Right ventricle myocardium inferior (tissue), 1 donor: ENCODE measurements around the gene ZFP91. TPM values are rescaled to one million over a fixed set of nuclear protein-coding genes. Genes with fewer than 3 reads are reported as not detected.

Experiments
- ATAC-seq: fragments of 200-7000 bp; cut with Tn5 transposase; one replicate; pipeline ENCODE4 v1.9.1; 2020; ENCODE audit warnings: mild to moderate bottlenecking, moderate library complexity
- DNase-seq: peaks from one replicate; pipeline ENCODE4 v3.0.0; 2021; ENCODE audit errors: missing footprints
- intact Hi-C: fragments of 100-400 bp; cut with DNase I; formaldehyde crosslinking; loops from one replicate; pipeline ENCODE4 v1.11.0; 2022
- total RNA-seq: library from RNA; stranded (reverse); fragmentation: NEBNext Ultra II Directional; extraction: Animal tissue kit (Norgen Biotek cat#: 25700); gene quantifications from one replicate; pipeline ENCODE4 v1.2.1, GENCODE V29; 2021
- donor health status: DM: no; HTN: yes; CAD: no; lungs with severe emphysema.

The ZFP91 gene
- total RNA-seq, 1 donor from 2014 or later: 61.1 TPM

GRCh38 chr11:58579192-58580129 is 598 bp downstream of the ZFP91 start:
- ATAC-seq: peak; percentile 74
- intact Hi-C loops: loop anchor here (5.0 kb wide), 3 partner anchors 48 to 867 kb away; partner anchors contain the start of genes FAM111A, MED19 and TMX2

GRCh38 chr11:58580311-58580710 is 1.4 kb downstream of the ZFP91 start:
- DNase-seq (no peak), ATAC-seq (no peak)
- intact Hi-C loops: no loop called here

More at GRCh38 chr11:58579192-58580129, 598 bp downstream of the ZFP91 start:
- DNase-seq: peak; percentile 95

DNA sequence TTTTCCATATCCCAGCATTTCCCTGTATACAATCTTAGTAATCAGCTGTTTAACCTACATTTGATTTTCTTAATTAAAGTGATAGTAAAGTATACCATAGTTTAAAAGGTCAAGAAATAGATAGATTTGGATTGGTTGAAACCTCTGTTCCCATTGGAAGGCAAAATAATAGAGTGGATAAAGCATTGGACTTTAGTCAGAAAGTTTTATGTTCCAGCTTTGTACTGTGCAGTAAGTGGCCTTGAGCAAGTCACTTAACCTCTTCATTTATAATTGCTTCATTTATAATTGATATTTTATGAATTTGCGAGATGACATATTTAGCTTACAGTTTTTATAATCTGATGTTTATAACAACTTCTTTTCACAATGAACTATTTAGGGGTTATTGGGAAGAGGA is 3.6 kb downstream of the ZFP91 start:
- intact Hi-C loops: no loop called here
- DNase-seq (no peak), ATAC-seq (no peak)

DNA sequence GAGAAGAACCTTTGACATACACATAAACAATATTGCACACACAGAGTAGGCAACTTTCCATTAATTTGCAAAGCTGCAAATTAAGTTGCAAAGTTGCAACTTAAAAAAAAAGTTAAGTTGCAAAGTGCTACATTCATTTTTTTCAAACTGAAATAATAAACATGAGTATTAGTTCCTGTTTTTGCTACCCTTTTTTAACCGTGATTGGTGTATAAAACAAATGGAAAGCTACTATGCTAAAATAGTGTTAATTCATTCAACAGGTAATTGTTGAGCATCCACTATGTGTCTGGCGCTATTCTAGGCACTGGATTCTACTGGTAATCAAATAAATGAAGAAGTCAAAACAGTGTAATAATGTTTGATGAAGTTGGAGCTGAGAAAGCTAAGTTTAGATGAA is 8.1 kb downstream of the ZFP91 start:
- ATAC-seq: no peak
- no peak for DNase-seq
- intact Hi-C loops: no loop called here

DNA sequence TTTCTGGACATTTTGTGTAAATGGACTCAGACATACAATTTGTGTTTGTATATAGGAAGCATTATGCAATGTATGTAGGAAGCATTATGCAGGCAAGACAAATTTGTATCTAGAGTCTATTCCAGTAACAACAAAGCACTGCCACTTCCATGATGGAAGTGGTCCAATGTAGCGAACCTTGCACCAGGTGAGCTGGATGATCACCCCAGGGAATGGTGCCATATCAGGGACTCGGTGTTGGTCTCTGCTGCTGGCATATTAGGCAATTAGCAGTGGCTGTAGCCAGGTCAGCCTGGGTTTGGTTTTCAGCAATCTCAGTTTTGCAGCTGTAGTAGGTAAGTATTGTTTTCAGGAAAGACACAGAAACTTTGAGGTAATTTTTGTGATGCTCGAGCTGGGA is 12.8 kb downstream of the ZFP91 start:
- ATAC-seq: no peak
- intact Hi-C loops: no loop called here
- DNase-seq: no peak

GRCh38 chr11:58592760-58593472 is 14.1 kb downstream of the ZFP91 start:
- intact Hi-C loops: no loop called here
- no peak for DNase-seq
- ATAC-seq: peak; percentile 16

- ATAC-seq (no peak), DNase-seq (no peak)
- intact Hi-C loops: no loop called here
Measured at GRCh38 chr11:58594826-58595225, 16.0 kb downstream of the ZFP91 start.

GRCh38 chr11:58596621-58597020 is 17.8 kb downstream of the ZFP91 start:
- ATAC-seq (no peak), DNase-seq (no peak)
- intact Hi-C loops: no loop called here

DNA sequence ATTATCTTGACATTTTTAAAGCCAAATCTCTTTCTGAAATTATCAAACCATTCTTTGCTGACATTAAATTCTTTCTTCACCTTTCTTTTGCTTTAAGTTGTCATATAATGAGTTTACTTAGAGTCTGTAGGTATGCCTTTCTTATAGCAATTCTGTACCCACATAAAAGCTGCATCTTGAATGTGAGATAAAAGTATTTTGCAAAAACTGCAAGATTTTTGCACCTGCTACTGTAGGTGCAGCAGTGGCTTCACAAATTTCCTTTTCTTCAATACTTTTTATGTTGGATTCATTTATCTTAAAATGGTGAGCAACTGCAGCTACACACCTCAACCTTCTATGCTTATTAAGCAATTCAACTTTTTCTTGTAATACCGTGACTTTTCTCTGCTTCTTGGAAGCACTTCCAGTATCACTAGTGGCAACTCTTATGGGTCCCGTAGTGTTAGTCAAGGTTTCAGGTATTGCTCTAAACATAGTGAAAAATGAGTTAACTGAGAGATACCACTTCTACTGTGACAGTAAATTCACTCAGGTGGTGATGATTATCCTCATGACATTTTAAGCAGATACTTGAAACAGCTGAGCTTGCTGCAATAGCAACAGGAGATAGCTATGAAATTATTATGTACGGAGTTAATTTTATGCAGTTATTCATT is 18.8 kb downstream of the ZFP91 start:
- DNase-seq (no peak), ATAC-seq (no peak)
- intact Hi-C loops: no loop called here

GRCh38 chr11:58600510-58600909 is 21.6 kb downstream of the ZFP91 start:
- DNase-seq (no peak), ATAC-seq (no peak)
- intact Hi-C loops: no loop called here

GRCh38 chr11:58606930-58607714 is 28.3 kb downstream of the ZFP91 start:
- intact Hi-C loops: no loop called here
- DNase-seq (no peak), ATAC-seq (no peak)

- DNase-seq: no peak
- ATAC-seq: no peak
- intact Hi-C loops: no loop called here
Measured at GRCh38 chr11:58608331-58608730, 29.5 kb downstream of the ZFP91 start.

DNA sequence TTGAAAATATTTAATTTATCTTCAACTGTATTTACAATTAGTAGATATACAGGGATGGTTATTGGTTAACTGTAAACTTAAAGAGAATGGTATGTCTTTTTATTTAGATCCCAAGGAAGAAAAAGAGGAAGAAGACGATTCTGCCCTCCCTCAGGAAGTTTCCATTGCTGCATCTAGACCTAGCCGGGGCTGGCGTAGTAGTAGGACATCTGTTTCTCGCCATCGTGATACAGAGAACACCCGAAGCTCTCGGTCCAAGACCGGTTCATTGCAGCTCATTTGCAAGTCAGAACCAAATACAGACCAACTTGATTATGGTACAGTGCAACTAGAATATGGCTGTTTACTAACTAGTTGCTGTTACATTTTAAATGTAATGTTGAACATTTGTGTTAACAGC is 30.9 kb downstream of the ZFP91 start:
- intact Hi-C loops: no loop called here
- ATAC-seq: no peak
- DNase-seq: no peak

DNA sequence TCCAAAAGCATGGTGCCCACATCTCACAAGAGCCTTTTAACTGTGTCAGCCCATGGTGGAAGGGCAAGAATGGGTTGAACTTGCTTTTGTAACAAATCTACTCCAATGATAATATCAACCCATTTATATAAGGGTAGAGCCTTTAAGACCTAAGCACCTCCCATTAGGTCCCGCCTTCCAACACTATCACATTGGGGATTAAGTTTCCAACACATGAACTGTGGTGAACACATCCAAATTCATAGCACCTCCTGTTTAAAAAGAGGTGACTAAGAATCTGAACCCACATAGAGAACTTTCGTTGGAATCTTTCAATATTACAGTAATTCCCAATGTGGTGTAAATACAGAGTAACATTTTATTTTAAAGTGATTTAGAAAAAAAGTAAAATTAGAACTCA is 34.4 kb downstream of the ZFP91 start:
- DNase-seq: no peak
- ATAC-seq: no peak
- intact Hi-C loops: no loop called here

DNA sequence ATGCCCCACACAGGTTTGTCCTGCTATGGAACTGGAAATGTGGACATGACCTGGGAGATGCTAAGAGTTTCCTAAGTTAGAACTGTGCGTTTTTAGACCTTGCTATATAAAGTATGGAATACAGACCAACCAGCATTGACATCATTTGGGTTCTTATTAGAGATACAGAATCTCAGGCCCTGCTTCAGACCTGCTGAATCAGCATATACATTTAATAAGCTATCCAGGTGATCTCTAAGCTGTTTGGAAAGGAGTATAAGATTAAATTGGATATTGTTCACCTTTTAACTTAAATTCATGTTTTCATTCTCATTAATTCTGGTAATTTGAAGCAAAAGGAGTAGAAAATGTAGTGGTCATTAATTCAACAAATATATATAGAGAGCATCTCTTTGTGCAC is 36.7 kb downstream of the ZFP91 start:
- no peak for ATAC-seq
- intact Hi-C loops: no loop called here
- no peak for DNase-seq

DNA sequence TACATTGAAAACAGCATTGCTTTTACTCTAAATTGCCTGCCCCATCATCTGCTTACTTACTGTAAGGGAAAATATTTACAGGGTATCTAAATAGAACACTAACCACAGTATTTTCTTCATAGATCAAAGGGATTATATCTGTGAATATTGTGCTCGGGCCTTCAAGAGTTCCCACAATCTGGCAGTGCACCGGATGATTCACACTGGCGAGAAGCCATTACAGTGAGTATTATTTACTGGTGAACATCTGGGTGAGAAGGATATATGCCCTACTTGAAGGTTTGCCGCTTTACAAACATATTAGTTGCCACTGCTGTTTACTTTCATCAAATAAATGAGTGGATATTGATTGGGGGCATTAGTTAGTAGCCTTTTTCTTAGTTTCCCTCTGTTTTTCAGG is 37.7 kb downstream of the ZFP91 start:
- no peak for DNase-seq
- intact Hi-C loops: no loop called here
- ATAC-seq: peak; percentile 79

DNA sequence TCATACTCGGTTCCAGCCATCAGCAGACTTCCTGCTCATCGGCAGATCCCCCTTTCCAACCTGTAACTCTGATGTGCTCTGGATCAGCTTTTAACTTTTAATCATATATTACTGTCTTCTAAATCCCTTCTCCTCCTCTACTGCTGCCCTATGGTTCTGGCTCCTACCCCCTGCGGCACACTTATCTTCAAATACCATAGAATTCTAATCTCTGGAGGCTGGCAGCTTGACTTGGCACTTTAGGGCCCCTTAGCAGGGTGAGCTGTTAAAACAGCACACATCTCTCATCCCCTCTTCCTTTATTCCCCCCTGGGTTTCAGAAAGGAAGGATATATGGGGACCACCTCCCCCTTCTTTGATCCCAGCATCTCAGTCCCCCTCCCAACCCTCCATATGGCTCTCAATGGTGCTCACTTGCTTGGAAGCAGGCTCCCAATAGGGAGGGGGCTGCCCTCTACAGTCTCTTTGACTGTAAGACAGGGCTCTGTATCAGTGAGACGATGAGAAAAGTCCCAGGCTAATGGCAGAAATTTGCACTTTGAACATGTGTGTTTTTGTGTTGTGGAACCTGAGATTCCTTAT is 39.2 kb downstream of the ZFP91 start:
- DNase-seq (no peak), ATAC-seq (no peak)
- intact Hi-C loops: no loop called here

DNA sequence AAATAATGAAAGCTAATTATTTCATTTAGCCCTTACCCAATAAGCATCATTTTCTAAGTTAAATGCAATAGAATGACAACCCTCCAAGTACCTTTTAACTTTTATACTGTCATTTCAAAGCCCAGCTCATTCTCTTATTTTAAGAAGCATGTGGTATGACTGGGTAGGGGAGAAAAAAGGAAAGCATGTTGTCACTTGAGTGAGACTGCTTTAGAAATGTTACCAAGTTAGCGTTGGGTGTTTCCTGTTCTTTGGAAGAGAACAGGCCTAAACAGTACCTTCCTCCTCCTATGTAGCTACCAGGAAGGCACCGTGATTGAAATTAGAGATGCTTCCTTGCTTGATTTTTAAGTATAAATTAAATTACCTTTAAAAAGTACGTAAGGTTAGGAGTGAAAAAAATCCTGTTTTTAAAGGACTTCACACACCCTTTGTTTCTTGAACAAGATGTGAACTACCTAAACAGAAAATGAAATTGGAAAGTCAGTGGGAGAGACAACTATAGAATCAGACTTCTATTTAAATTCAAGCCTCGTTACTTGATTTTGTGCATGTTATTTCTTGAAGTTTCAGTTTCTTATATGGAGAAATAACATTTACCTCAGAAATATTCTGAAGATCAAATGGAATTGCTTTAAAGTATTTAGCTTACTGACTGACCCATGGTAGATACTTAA is 42.9 kb downstream of the ZFP91 start:
- DNase-seq: no peak
- intact Hi-C loops: no loop called here

More for the DNA sequence above, 42.9 kb downstream of the ZFP91 start:
- ATAC-seq: no peak
